T-cell (primary cell): Measurements from ENCODE around the gene VNN1. TPM values are rescaled to one million over a fixed set of nuclear protein-coding genes. Genes with fewer than 3 reads are reported as not detected.

ENCODE experiments used
- ATAC-seq, 4 experiments: fragments of 200-7000 bp in 3 of 4; fragments of 150-1000 bp in 1 of 4; cut with Tn5 transposase; replicated peaks in 1 of 4; 1 replicate in 3 of 4; 2 replicates in 1 of 4; pipeline ENCODE4 v1.10.0; 2021; ENCODE audit warnings: moderate library complexity in 3 of 4, mild to moderate bottlenecking in 2 of 4, moderate number of reproducible peaks in 1 of 4
- CTCF ChIA-PET, 2 donors: fragments of 300-600 bp; sonication (Branson Sonifier 250); formaldehyde crosslinking; loops; one replicate each; lab custom pipeline; 2022; ENCODE audit warnings: antibody characterized with exemption in 2 of 2; lab: Charles Lee
- POLR2A ChIA-PET, 2 donors: fragments of 300-600 bp; sonication (Branson Sonifier 250); formaldehyde crosslinking; loops; one replicate each; lab custom pipeline; 2022; ENCODE audit warnings: antibody characterized with exemption in 2 of 2; lab: Charles Lee
- DNase-seq, 35 experiments: peaks; one replicate each; pipeline versions ENCODE4 v3.0.0 to v3.0.0-alpha.2; 2013 to 2023
- H3K27ac ChIP-seq: one replicate; pipeline ENCODE4 v1.5.1; 2013; ENCODE audit warnings: low read length
- H3K27me3 ChIP-seq, 2 experiments: replicated peaks in 1 of 2; 1 replicate in 1 of 2; 2 replicates in 1 of 2; pipeline versions ENCODE4 v1.6.1 to v1.7.0; 2013; ENCODE audit warnings: low read length in 1 of 2, mixed read lengths in 1 of 2; ENCODE audit not compliant: control insufficient read depth in 2 of 2, insufficient read depth in 2 of 2; ENCODE audit errors: extremely low read depth in 1 of 2
- H3K36me3 ChIP-seq, 2 donors: 1 replicate in 1 of 2; 2 replicates in 1 of 2; pipeline versions ENCODE4 v1.6.1 to v1.7.0; 2013; ENCODE audit warnings: low read length in 1 of 2; ENCODE audit not compliant: control insufficient read depth in 2 of 2, insufficient read depth in 1 of 2; ENCODE audit errors: extremely low read depth in 1 of 2
- H3K4me1 ChIP-seq, 2 experiments: 1 replicate in 1 of 2; 2 replicates in 1 of 2; pipeline versions ENCODE4 v1.6.1 to v1.7.0; 2013; ENCODE audit warnings: low read length in 2 of 2, mixed read lengths in 1 of 2; ENCODE audit not compliant: insufficient read depth in 2 of 2, control insufficient read depth in 1 of 2; ENCODE audit errors: extremely low read depth in 1 of 2
- H3K4me3 ChIP-seq, 2 donors: 1 replicate in 1 of 2; 2 replicates in 1 of 2; pipeline versions ENCODE4 v1.5.1 to v1.7.0; 2013; ENCODE audit warnings: mild to moderate bottlenecking in 2 of 2, low read length in 1 of 2, moderate library complexity in 1 of 2; ENCODE audit not compliant: control insufficient read depth in 1 of 2; ENCODE audit errors: extremely low read depth in 1 of 2
- H3K9me3 ChIP-seq: 2 replicates; pipeline ENCODE4 v1.7.0; 2013
- H3K27ac Mint-ChIP-seq, 2 donors: one replicate each; pipeline ENCODE4 v1.8.0; 2020 to 2021; ENCODE audit warnings: mild to moderate bottlenecking in 2 of 2, mixed read lengths in 2 of 2
- H3K27me3 Mint-ChIP-seq, 2 donors: one replicate each; pipeline ENCODE4 v1.8.0; 2021 to 2022; ENCODE audit warnings: mixed read lengths in 2 of 2
- H3K36me3 Mint-ChIP-seq: one replicate; pipeline ENCODE4 v1.8.0; 2021; ENCODE audit warnings: mixed read lengths
- H3K4me1 Mint-ChIP-seq, 3 donors: one replicate each; pipeline ENCODE4 v1.8.0; 2020 to 2022; ENCODE audit warnings: mixed read lengths in 3 of 3, mild to moderate bottlenecking in 1 of 3
- H3K4me3 Mint-ChIP-seq, 3 donors: one replicate each; pipeline ENCODE4 v1.8.0; 2020 to 2022; ENCODE audit warnings: mild to moderate bottlenecking in 3 of 3, mixed read lengths in 3 of 3, moderate library complexity in 3 of 3
- H3K9me3 Mint-ChIP-seq, 3 donors: one replicate each; pipeline ENCODE4 v1.8.0; 2020 to 2022; ENCODE audit warnings: mixed read lengths in 3 of 3
- WGBS: methylation state at CpG from one replicate; pipeline ENCODE4 v1.1.5; 2013; ENCODE audit warnings: missing lambda C conversion rate; ENCODE audit not compliant: insufficient coverage; 5-methylcytosine and 5-hydroxymethylcytosine counted together
- total RNA-seq, 35 experiments: library from RNA in 6 of 35; stranded (reverse) in 6 of 35; fragments of 120-200 nt in 1 of 35; gene quantifications; one replicate each; pipeline versions ENCODE4 v1.2.1 to v1.2.4 and lab custom pipeline; 2013 to 2026

VNN1 gene
- total RNA-seq, 5 donors from 2014 or later (not counting 1 experiment from before 2014, with no cell fraction given), result not detected

DNA sequence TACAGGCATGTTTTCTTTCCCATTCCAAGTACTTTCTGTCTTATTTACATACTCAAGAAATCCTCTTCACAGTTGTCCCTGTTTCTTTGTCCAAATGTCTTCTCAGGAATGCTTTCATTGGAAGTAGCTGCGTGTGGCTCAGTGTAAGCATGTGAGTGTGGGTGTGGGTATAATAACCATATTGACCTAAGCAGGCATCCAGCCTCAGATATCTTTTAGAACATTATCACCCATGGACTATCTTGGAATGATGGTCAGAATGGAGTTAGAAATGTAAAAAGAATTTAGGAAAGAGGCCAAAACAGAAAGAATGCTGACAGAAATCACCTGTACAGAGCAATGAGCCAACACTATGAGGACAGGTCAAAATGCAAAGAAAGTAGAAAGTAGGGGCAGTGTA lies 27.4 kb upstream of the VNN1 start:
- Mint-ChIP-seq H3K9me3 (peaks cover 17 to 24% (median 23%) of the 10 kb centered on the region in 3 donors), H3K36me3 (peaks cover 40% of the 10 kb centered on the region), H3K4me3 (no peak overlapping the region), H3K4me1 (peaks cover 4 to 10% (median 8%) of the 10 kb centered on the region in 3 donors), H3K27me3 (peaks cover 0 to 10% of the 10 kb centered on the region in 2 donors), H3K27ac (no peak overlapping the region)
- Histone ChIP-seq H3K4me3 (no peak overlapping the region), H3K36me3 (peaks cover 10 to 21% of the 10 kb centered on the region in 2 donors), H3K27ac (no peak overlapping the region), H3K9me3 (peaks cover 2% of the 10 kb centered on the region), H3K4me1 (peaks cover 0 to 2% of the 10 kb centered on the region in 2 experiments), H3K27me3 (no peaks in the 10 kb centered on the region)
- ATAC-seq (no peak), DNase-seq (no peak)
- ChIA-PET POLR2A (no interaction called here), CTCF (no interaction called here)
- WGBS, result no CpG with 5 or more reads among the region's 1 CpG

DNA sequence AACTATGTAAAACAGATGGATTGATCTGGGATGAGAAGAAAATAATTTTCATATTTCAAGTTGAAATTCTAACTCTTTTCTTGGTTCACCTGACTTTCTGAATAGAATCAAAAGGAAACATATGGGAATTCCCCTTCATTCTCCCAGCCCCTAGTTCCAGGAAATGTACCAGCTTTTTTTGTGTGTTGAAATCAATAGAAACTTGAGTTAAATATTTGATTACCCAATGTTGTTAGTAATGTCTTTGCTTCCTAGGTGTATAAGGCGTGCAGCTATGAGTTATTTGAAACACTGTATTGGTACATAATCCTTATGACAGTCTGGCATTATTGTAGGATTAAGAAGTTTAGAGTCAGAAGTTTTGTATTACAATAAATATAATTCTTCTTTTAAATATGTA lies 22.4 kb upstream of the VNN1 start:
- Histone ChIP-seq H3K9me3 (peaks cover 2% of the 10 kb centered on the region), H3K4me3 (no peak overlapping the region), H3K4me1 (peaks cover 0 to 2% of the 10 kb centered on the region in 2 experiments), H3K27me3 (no peaks in the 10 kb centered on the region), H3K27ac (no peak overlapping the region), H3K36me3 (no peaks in the 10 kb centered on the region)
- no peak for DNase-seq
- ChIA-PET CTCF (no interaction called here), POLR2A (no interaction called here)
- Mint-ChIP-seq H3K4me3 (no peak overlapping the region), H3K4me1 (peaks cover 7 to 13% (median 10%) of the 10 kb centered on the region in 3 donors), H3K9me3 (peaks cover 10 to 18% (median 16%) of the 10 kb centered on the region in 3 donors), H3K36me3 (peaks cover 8% of the 10 kb centered on the region), H3K27ac (no peak overlapping the region), H3K27me3 (peaks cover 0 to 10% of the 10 kb centered on the region in 2 donors)
- ATAC-seq, result no peak
- no CpG with 5 or more reads among the region's 1 CpG for WGBS

DNA sequence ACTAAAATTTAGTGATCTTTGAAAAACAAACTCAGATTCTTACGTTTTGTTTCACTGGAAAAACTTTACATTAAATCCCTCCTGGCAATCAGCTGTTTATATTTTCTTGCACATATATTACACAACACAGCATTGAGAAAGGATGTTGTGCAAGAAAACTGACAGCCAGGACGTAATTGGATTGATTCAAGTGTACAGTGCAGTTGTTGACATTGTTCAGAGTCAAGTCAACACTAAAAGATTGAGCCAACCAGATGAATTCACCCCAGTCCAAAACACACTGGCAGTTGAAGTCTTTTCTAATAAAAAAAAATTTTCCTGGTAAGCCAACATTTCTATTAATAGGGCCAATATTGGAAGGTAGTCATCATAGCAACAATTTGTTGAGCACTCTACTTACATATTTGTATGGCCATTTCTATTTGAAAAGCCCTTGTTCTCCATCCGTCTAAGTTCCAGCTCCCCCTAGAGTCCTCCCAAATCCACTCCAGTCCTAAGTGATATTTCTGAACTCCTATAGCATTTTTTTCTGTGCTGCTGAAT lies 20.9 kb upstream of the VNN1 start:
- H3K27me3 ChIP-seq, result no peaks in the 10 kb centered on the region
- H3K9me3 Mint-ChIP-seq, result peaks cover 8 to 14% (median 13%) of the 10 kb centered on the region in 3 donors
- H3K4me3 ChIP-seq, result no peak overlapping the region
- peaks cover 2% of the 10 kb centered on the region for H3K9me3 ChIP-seq
- no peaks in the 10 kb centered on the region for H3K36me3 Mint-ChIP-seq
- 40% methylated on average over 1 of the region's 3 CpGs for WGBS
- H3K4me3 Mint-ChIP-seq, result no peak overlapping the region
- peaks cover 0 to 10% of the 10 kb centered on the region in 2 donors for H3K27me3 Mint-ChIP-seq
- H3K27ac Mint-ChIP-seq, result no peak overlapping the region
- no peak for ATAC-seq
- ChIA-PET POLR2A (no interaction called here), CTCF (no interaction called here)
- H3K4me1 ChIP-seq, result peaks cover 0 to 2% of the 10 kb centered on the region in 2 experiments
- DNase-seq, result no peak
- no peak overlapping the region for H3K27ac ChIP-seq
- peaks cover 7 to 13% (median 10%) of the 10 kb centered on the region in 3 donors for H3K4me1 Mint-ChIP-seq
- H3K36me3 ChIP-seq, result no peaks in the 10 kb centered on the region

DNA sequence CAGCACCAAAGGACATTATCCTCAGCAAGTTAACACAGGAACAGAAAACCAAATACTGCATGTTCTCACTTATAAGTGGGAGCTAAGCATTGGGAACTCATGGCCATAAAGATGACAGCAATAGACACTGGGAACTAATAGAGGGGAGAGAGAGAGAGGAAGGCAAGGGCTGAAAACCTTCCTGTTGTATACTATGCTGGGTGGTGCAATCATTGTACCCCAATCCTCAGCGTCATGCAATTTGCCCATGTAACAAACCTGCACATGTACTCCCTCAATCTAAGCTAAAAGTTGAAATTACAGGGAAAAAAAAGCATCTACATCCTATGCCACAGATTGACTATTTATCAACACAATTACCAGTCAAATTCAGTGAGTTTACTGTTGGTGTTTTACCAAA lies 20.0 kb upstream of the VNN1 start:
- ChIA-PET CTCF (no interaction called here), POLR2A (no interaction called here)
- Histone ChIP-seq H3K4me1 (peaks cover 0 to 2% of the 10 kb centered on the region in 2 experiments), H3K27ac (no peak overlapping the region), H3K4me3 (no peak overlapping the region), H3K36me3 (no peaks in the 10 kb centered on the region), H3K9me3 (peaks cover 2% of the 10 kb centered on the region), H3K27me3 (no peaks in the 10 kb centered on the region)
- DNase-seq, result no peak
- Mint-ChIP-seq H3K4me3 (no peak overlapping the region), H3K27ac (no peak overlapping the region), H3K36me3 (no peaks in the 10 kb centered on the region), H3K4me1 (peaks cover 7 to 13% (median 10%) of the 10 kb centered on the region in 3 donors), H3K9me3 (peaks cover 2 to 8% (median 7%) of the 10 kb centered on the region in 3 donors), H3K27me3 (peaks cover 0 to 8% of the 10 kb centered on the region in 2 donors)
- WGBS, result no CpG with 5 or more reads among the region's 1 CpG
- ATAC-seq, result no peak

DNA sequence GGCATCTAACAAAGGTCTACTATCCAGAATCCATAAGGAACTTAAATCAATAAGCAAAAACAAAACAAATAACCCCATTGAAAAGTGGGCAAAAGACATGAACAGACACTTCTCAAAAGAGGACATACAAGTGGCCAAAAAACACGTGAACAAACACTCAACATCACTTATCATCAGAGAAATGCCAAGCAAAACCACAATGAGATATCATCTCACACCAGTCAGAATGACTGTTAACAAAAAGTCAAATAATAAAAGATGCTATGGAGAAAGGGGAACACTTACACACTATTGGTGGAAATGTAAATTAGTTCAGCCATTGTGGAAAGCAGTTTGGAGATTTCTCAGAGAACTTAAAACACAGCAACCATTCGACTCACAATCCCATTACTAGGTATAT lies 19.4 kb upstream of the VNN1 start:
- Mint-ChIP-seq H3K27me3 (peaks cover 0 to 3% of the 10 kb centered on the region in 2 donors), H3K9me3 (peaks cover 0 to 3% (median 3%) of the 10 kb centered on the region in 3 donors), H3K4me3 (no peak overlapping the region), H3K4me1 (peaks cover 7 to 13% (median 10%) of the 10 kb centered on the region in 3 donors), H3K27ac (no peak overlapping the region), H3K36me3 (no peaks in the 10 kb centered on the region)
- no peak overlapping the region for H3K4me3 ChIP-seq
- H3K9me3 ChIP-seq, result peaks cover 2% of the 10 kb centered on the region
- ChIA-PET CTCF (no interaction called here), POLR2A (no interaction called here)
- H3K4me1 ChIP-seq, result peaks cover 0 to 2% of the 10 kb centered on the region in 2 experiments
- DNase-seq (no peak), ATAC-seq (no peak)
- no peaks in the 10 kb centered on the region for H3K27me3 ChIP-seq
- H3K27ac ChIP-seq, result no peak overlapping the region
- H3K36me3 ChIP-seq, result no peaks in the 10 kb centered on the region
- WGBS, result no CpG with 5 or more reads among the region's 2 CpGs

DNA sequence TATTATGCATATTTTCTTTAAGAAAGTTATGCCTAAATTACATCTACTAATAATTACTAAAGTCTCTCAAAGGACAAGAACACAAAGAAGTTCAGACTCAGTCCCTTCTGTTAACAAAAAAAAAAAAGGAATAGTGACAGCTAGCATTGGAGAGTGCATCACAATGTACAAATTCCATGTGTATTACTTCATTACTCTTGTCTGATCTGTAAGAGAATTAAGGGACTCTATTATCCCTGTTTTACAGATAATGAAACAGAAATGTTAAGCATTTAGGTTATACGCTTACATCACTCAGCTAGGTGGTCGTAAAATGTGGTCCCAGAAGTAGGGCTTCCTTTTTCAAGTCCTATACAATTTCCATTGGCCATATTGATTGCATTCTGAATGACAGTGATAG lies 17.2 kb upstream of the VNN1 start:
- Mint-ChIP-seq H3K9me3 (no peaks in the 10 kb centered on the region), H3K4me3 (no peak overlapping the region), H3K4me1 (peaks cover 0 to 5% (median 2%) of the 10 kb centered on the region in 3 donors), H3K27me3 (no peaks in the 10 kb centered on the region), H3K27ac (no peak overlapping the region), H3K36me3 (no peaks in the 10 kb centered on the region)
- Histone ChIP-seq H3K27me3 (no peaks in the 10 kb centered on the region), H3K4me3 (no peak overlapping the region), H3K36me3 (no peaks in the 10 kb centered on the region), H3K9me3 (no peaks in the 10 kb centered on the region), H3K27ac (no peak overlapping the region), H3K4me1 (no peaks in the 10 kb centered on the region)
- no peak for ATAC-seq
- WGBS, result no CpG with 5 or more reads among the region's 2 CpGs
- ChIA-PET POLR2A (no interaction called here), CTCF (no interaction called here)
- DNase-seq, result no peak
